ENCODE results near the gene MYH14.

The MYH14 gene

DNA sequence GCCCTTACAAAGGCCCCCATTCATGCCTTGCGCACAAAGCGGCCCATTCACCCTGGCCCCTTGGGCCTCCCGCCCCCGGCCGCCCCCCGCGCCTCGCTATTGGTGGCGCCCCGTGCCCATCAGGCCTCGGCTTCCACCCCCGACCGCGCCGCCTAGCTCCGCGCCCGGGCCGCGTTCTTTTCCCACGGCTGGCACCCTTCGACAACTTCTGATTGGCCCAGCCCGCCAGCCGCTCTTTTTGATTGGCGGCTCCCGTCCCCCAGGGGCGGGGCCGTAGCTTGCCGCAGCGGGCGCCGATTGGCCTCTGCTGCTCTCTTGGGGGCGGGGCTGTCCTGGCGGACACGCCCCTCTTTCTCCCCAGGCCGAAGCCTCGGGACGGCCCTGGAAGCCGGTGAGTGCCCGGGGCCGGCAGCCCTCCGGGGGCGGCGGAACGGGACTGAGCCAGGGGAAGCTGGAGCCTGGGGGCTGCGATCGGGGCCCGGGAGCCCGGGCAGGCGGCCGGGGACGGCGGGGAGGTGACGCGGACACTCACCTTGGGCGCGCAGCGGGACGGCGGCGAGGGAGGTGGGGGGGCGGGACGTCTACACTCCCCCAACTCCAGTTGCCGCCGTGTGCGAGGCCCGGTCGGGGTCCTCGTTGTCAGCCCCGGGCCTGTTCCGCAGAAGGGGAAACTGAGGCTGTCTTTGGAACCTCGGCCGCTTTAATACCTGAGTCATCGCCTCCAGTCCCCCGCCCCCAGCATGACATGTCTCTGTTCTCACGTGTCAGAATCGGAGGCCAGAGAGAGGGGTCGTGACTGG is at the start of gene MYH14:
Gene MYH14, plus strand, starts transcription at position 342 of the 800 bp plus-strand sequence. CDS start 6,744 bp downstream, outside the sequence.
- intact Hi-C loops (cut with DNase I) = loop anchor here (5.0 kb wide), 1 partner anchor 124 kb away; the partner anchor contains the start of gene KCNC3
- DNase-seq = peak; percentile 93 to 100 (median 96)

DNA sequence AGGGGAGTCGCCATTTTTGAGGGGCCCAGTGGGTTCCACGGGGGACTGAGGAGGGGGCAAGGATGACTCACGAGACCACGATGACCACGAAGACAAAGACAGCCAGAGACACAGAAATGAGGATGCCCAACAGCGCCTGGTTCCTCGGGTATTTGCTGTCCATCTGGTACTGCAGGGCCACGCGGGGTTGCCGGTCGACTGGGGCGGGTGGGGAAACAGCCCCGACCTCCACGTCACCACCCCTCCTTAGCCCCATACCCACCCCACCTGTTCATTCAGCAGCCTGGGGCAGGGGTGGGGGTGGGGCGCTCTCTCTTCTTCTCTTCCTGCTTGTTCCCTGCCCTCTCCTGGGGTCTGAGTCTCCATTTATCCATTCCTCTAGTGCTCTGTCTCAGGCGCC is 48.9 kb upstream of the MYH14 start:
- intact Hi-C loops (cut with DNase I) = no loop called here
- peak in 2 of 10 donors; percentile 23 to 56 for DNase-seq

- DNase-seq = peak in 2 of 10 donors; percentile 17 to 58
- intact Hi-C loops (cut with DNase I) = no loop called here
Measured at GRCh38 chr19:50155520-50156109, 47.8 kb upstream of the MYH14 start.

DNA sequence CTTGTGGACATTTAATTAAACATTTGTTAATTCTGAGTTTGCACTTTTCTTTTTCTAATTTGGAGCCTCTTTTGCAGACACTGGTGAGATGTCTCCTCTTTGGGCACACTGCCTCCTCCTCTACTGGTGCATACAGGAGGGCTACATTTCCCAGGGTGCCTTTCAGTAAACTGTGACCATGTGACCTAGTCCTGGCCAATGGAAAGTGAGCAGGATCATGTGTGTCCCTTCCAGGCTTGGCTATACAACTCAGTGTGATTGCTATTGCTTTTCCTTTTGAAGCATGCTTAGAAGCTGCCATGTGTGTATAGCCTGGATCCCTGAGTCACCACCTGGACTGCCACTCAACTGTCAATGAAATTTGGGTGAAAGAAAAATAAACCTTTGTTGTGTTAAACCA is 44.8 kb upstream of the MYH14 start:
- peak in 1 of 10 donors; percentile 8 for DNase-seq
- intact Hi-C loops (cut with DNase I) = no loop called here

- intact Hi-C loops (cut with DNase I) = no loop called here
Measured at GRCh38 chr19:50159078-50159477, 44.3 kb upstream of the MYH14 start.

GRCh38 chr19:50162988-50163387 is 40.4 kb upstream of the MYH14 start, which contains the start of gene IZUMO2:
Gene IZUMO2 (minus strand): TSS chr19:50163281. CDS start chr19:50163194, 87 bp downstream.
- DNase-seq = peak in 2 of 10 donors; percentile 76 to 81
- intact Hi-C loops (cut with DNase I) = no loop called here

More at GRCh38 chr19:50159078-50159477, 44.3 kb upstream of the MYH14 start:
- peak in 2 of 10 donors; percentile 2 to 7 for DNase-seq

- peak in 1 of 10 donors; percentile 32 for DNase-seq
- intact Hi-C loops (cut with DNase I) = no loop called here
Measured at GRCh38 chr19:50167314-50167721, 36.1 kb upstream of the MYH14 start.

DNA sequence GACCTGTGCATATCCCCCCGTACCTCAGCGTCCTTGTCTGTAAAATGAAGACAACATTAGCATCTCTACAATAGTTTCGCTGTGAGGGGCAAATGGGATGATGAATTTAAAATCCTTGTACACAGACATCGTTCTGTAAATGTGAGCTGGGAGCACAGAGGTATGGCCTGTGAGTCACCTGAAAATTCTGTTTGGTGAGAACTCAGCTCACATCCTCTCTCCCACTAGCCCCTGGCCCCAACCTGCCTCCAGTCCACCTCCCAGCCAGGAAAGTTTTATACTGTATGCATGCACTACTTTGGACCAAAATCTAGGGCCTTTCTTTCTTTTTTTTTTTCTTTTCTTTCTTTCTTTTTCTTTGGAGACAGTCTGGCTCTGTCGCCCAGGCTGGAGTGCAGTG is 31.7 kb upstream of the MYH14 start:
- intact Hi-C loops (cut with DNase I) = no loop called here
- DNase-seq = peak in 2 of 10 donors; percentile 4 to 10

- no peak for DNase-seq
- intact Hi-C loops (cut with DNase I) = no loop called here
Measured at GRCh38 chr19:50172726-50173125, 30.7 kb upstream of the MYH14 start.

DNA sequence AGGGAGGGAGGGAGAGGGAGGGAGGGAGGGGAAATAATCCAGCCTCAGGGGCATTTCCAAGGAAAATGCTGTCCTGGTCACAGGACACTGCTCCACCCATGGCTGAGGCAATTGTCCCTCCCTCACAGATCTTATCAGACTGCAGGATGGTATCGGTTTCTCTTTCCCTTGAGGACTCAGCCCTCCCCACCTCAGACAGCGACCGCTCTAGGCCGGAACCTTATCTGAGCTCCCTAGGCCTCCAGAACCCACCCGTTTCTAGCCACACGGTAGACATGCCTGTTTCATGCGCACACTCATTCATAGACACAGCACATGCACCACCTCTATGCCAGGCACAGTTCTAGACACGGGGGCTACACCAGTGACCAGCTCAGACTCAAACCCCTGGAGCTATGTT is 30.3 kb upstream of the MYH14 start:
- intact Hi-C loops (cut with DNase I) = no loop called here
- DNase-seq = peak in 2 of 10 donors; percentile 19 to 27

- no peak for DNase-seq
- intact Hi-C loops (cut with DNase I) = no loop called here
Measured at GRCh38 chr19:50174100-50174793, 29.2 kb upstream of the MYH14 start.

DNA sequence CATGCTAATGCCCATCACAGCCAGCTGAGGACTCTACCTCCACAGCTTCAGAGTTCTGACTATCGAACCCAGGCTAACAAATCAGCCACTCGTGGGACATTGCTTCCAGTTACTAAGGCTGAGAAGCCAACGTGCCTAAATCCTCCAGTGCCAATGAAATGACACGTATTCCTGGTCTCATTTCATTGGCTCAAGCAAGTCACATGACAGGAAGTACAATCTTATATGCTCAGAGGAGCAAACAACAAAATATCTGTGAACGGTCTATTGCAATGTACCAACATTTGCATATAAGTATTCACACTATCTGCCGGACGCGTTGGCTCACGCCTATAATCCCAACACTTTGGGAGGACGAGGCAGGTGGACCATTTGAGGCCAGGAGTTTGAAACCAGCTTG is 27.5 kb upstream of the MYH14 start:
- intact Hi-C loops (cut with DNase I) = no loop called here
- no peak for DNase-seq

GRCh38 chr19:50176775-50177174 is 26.6 kb upstream of the MYH14 start:
- DNase-seq = no peak

GRCh38 chr19:50178320-50178719 is 25.1 kb upstream of the MYH14 start:
- intact Hi-C loops (cut with DNase I) = no loop called here
- no peak for DNase-seq

More at GRCh38 chr19:50176775-50177174, 26.6 kb upstream of the MYH14 start:
- intact Hi-C loops (cut with DNase I) = no loop called here

GRCh38 chr19:50178859-50179537 is 24.4 kb upstream of the MYH14 start:
- intact Hi-C loops (cut with DNase I) = no loop called here
- peak in 1 of 10 donors; percentile 2 for DNase-seq

DNA sequence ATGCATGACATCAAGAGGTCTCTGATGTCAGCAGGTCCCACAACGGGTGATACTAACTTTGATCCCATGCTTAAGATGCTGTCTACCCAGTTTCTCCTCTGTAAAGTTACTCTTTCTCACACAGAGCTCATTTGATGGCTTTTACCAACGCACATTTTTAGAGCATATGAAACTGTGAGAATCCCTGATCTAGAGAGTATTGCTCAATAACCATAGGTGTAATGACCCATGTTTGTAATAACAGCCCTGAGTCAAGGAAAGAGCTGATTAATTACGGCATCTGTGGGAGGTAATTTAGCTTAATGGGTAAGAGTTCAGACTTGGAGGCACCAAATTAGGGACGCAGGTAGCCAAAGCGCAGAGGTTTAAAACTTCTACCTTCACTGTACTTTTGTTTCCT is 22.3 kb upstream of the MYH14 start:
- intact Hi-C loops (cut with DNase I) = no loop called here
- no peak for DNase-seq

DNA sequence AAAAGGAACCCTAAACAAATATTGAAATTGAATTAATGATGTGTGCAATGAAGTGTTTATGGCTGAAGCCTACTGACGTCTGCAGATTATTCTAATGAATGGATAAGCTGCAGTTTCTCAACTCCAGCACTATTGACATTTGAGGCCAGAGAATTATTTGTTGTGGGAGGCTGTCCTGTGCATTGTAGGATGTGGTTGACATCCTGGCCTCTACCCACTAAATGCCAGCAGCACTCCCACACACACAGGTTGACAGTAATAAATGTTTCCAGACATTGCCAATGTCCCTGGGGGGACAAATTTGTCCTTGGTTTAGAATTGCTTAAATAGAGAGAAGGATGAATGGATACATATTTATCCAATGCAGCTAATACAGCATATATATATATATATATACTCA is 19.2 kb upstream of the MYH14 start:
- DNase-seq = no peak

DNA sequence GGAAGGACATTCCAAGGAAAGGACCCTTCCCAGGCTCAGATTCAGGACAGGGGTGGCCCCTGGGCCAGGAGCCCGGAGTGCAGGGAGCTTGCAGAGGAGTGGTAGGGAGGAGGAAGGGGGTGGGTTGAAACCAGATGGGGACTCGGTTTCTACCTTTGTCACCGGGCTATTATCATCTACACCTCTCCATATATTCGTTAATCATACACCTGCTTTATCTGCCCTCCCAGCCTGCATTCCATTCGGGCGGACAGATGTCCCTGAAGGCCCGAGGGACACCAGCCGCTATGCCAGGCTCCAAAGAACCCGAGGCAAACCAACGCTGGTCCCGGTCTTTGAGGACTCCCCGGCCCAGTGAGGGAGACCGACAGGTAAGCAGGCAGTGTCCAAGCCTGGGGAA is 15.5 kb upstream of the MYH14 start:
- DNase-seq = peak in 1 of 10 donors; percentile 33
- intact Hi-C loops (cut with DNase I) = no loop called here

More for the DNA sequence above, 19.2 kb upstream of the MYH14 start:
- intact Hi-C loops (cut with DNase I) = no loop called here

GRCh38 chr19:50189331-50189730 is 14.1 kb upstream of the MYH14 start:
- intact Hi-C loops (cut with DNase I) = no loop called here
- peak in 1 of 10 donors; percentile 7 for DNase-seq

DNA sequence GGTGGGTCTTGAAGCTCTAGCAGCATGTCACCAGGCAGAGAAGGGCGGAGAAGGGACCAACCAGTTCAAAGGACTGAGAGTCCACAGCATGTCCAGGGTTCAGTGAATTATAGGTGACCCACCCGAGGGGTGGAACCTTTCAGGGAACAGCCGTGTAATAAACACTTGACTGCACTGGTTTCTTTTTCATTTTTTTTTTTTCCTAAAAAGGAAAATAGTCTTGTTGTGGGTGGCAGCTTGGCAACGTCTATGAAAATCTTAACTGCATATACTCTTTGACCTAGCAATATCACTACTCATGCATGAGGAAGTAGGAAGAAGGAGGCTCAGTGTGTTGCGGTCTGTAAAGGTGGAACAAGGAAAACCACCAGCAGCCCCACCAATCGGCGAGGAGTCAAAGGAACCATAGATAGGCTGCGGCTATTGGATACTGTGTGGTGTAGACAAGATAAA is 13.0 kb upstream of the MYH14 start:
- intact Hi-C loops (cut with DNase I) = no loop called here
- DNase-seq = peak in 1 of 10 donors; percentile 9
